Activated CD8-positive, alpha-beta memory T cell treated with anti-CD3 and anti-CD28 coated beads for 4 hours (primary cell): ENCODE data around the gene NFASC.
A peak's percentile ranks its signal among the peaks of the same experiment; 100 is the strongest.

Source experiments
- DNase-seq, 2 donors: peaks; one replicate each; pipeline ENCODE4 v3.0.0-alpha.2; 2020; ENCODE audit warnings: low read depth in 2 of 2

NFASC gene

DNA sequence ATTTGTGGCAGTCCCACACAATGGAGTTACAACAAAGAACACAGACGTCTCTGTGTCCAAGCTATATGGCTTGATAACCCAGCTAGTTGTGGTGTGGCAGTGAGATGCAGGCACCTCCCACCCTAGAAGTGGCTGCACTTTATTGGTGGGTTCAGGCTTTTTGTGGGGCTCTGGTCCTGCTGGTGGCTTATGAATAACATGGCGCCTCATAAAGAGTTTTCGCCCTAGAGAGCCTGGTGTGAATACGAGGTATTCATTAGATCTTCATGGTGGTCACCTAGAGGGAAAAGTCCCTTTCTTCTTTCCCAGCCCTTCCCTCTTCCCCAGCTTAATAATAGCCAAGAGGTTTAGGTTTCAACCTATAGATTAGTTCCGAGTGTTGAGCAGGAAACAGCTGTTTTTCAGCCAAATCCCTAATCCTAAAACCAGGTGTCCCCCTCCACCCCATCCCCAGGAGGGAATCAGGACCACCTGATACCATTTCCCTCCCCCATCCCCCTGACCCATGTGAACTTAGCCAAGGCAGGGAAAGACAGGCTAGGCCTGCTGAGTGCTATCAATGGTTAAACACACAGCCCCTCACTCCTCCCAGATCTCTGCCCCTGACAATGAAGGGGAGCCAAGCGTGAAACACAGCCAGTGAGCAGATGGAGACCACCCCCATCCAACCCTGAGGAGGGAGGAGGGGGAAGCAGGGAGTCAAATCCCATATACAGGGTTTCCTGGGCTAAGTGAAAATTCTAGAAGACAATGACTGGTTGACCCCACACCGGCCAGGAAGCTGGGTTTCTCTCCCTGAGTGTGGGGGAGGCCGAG lies 58.2 kb downstream of the NFASC start:
- no peak for DNase-seq

DNA sequence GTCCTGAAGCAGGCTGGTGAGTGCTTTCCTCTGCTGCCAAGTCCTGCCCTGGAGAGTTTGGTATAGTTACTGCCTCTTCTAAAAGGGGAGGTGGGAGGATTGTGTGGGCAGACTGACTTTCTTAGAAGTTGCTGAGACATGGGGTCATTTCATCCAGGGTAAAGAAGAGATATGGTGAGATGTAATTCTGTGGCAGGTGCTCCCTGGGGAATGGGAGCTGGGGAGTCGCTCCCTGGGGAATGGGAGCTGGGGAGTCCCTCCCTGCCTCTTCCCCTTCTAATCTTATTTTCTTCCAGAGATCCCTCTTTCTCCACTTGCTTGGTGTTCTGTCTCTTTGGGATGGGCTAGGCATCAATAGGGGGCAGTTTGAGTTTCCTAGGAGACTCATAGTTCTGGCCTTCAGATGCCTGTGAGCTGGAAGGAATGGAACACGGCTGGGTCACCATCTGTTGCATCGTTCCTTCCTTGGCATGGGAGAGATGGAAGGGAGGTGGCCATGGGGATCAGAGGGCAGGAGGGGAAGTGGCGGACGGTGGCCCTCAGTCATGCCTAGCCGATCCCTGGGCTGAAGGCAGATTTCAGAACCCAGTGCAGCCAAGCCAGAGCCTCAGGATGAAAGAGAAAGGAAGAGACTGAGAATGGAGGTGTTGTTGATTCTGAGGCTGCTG lies 59.0 kb downstream of the NFASC start:
- DNase-seq, result no peak

DNA sequence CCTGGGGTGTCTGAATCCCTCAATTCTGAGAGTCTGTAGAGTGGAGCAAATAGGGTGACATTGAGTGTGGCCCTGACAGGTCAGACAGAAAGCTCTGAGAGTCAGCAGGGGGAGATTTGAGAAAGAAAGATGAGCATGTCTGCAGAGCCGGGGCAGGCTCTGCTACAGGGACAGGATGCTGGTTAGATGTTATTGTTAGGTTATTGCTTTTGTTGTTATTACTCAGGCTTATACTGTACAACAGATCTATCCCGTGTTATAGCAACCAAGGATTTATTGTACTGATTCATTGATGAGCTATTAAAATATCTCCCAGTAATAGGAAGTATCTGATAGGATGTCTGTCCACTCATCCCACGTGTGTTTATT lies 59.5 kb downstream of the NFASC start:
- DNase-seq, result no peak

DNA sequence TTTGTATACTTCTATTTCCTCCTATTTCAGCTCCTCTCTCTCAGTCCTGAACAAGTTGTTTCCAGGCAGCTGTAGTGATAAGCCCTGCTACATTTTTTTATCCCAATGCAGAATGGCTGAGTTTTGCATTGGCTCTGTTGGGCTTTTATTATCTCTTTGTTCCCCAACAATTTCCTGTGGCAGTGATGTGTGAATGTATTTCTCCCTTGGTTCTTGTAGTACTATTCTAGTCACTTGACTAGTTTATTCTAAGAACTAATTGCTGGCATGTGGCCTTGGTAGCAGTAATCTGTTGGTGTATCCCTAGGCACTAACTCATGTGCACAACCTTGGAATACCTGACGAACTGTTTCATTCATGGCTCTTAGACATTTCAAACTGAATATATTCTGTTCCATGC lies 60.7 kb downstream of the NFASC start:
- no peak for DNase-seq

DNA sequence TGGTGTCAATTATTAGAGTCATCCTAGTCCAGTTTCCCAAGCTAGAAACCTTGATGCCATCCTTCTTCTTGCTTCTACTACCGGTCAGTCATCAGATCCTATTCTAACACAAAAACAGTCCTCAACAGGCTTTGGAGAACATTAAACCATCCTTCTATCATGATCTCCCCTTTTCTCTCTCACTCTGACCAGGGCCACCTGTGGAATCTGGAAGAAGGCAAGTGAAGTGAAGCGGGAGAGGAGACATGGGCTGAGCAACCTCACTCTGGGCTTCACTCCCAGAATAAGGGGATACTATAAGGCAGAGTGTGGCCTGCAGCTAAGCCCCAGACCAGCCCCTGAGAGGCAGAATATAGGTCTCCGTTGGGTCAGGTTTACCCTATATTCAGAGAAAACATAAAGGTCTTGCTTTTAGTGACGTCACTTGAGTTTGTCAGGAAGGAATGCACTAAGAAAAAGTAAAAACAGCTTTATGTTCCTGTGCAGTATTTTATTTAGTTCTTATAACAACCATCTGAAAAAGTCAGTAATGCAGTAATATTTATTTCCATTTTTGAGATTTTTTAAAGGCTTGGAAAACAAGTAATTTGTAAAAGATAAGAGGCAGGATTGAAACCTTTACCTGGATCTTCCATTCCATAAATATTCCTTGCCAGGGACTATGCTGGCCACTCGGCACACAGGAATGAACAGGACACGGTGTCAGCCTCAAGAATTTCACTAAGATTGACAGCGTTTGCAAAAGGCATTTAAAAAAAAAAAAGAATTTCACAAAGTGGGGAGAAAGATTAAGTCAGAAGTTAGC lies 61.3 kb downstream of the NFASC start:
- DNase-seq, result no peak

DNA sequence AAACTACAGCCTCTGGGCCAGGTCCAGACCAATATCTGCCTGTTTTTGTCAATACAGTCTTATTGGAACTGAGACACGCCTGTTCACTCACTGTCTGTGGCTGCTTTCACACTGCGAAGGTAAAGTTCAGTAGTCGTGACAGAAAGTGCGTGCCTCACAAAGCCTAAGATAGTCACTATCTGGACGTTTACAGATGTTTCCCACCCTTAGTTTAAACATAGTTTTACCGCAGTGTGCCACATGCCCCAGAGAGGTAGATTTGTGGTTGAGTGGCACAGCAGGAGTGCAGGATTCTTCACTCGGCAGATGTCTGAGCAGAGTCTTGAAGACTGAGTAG lies 61.9 kb downstream of the NFASC start:
- DNase-seq, result no peak

DNA sequence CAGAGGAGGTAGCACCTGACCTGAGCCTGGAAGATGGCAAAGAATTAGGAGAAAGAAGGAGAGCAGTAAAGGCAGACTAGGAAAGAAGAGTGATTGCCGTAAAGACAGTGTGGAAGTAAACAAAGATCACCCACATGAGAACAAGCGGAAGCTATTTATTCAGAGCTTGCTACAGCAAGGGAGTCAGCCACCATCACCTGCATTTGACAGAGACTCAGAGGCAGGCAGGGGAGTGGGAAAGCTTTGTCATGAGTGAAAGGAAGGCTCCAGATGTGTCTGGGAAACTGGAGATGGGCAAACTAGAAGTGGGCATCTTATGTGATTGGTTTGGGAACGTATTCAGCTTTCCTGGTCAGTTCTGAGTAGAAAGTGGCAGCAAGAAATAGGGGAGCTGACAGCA lies 64.5 kb downstream of the NFASC start:
- DNase-seq, result no peak

DNA sequence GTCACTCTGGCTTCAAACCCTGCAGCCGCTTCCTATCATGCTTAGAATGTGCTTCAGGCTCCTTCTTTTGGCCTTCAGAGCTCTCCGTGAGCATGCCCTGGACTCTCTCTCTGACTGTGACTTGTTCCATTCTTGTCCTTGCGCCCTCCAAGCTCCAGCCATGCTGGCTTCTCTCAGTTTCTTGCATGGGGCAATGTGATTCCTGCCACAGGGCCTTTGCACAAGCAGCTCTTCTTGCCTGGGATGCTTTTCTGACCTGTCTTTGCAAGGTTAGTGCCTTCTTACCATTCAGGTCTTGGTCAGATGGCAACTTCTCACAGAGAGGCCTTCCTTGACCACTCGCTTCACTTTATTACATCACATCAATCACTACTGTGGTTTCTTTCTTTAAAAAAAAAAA lies 66.1 kb downstream of the NFASC start:
- no peak for DNase-seq

DNA sequence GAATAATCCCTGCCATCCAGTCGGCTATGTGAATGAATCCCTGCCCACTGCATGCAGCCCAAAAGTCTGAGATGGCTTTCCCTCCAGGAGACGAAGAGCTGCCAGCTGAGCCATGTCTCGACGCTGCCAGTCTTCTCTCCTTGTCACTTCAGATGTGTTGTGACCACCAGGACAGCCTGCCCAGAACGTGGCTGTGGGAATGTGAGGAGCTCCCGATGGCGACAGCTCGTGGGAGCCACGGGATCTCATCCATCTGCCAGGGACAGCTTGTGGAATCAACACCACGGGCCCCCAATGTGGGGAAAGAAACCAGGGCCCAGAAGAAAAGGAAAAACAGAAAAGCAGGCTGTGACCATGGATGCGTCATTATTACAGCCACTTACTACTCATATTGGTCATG lies 67.2 kb downstream of the NFASC start:
- no peak for DNase-seq

DNA sequence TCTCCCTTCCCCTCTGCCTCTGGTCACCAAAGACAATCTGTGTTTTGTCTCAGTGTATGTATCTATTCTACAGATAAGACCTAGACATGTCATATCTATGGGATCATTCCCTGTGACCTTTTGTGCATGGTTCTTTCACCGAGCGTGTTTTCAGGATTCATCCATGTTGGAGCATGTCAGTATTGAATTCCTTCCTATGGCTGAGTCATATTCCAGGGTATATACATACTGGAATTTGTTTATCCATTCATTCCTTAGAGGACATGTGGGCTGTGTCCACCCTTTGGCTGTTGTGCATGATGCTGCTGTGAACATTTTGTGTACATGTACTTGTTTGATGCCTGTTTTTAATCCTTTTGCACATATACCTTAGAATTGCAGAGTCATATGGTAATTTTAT lies 69.9 kb downstream of the NFASC start:
- DNase-seq, result no peak

DNA sequence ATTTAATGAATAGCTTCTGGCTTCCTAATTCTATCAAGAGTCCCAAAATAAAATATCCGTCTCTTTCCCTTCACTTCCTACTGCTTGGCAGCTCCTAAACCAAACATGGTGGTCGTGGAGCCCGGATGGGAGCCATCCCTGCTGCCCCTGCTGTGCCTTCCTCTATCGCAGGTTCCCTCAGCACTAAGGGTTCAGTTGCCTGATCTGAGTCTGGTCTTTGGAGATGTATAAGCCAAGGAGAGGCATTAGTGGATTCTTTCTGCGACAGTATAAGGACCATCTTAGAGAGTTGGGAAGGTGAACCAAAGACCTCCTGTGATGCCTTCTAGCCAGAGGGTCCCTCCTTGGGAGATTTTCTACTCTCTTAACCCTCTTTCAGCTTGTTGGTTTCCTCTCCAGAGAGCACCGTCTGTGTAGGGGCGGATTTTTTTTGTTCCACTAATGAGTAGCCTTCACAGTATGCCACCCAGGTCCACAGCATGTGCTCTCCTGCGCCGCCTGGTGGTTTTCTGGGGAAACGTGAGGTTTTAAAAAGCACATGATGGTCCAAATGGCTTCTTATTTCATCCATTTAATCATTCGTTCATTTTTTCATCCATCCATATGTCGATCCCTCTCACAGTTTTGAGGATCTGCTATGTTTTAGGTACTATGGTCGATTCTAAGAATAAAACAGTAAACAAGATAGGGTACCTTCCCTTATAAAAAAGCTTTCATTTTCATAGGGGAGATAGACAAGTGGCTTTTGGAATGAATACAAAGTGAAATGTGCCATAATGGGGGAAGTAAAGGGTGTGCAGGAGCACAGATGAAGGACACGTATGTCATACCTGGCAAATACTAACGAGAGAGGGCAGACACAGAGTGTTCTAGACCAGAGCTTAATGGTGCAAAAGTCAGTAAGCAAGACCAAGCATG lies 71.0 kb downstream of the NFASC start:
- DNase-seq, result peak in 1 of 2 donors; percentile 3

DNA sequence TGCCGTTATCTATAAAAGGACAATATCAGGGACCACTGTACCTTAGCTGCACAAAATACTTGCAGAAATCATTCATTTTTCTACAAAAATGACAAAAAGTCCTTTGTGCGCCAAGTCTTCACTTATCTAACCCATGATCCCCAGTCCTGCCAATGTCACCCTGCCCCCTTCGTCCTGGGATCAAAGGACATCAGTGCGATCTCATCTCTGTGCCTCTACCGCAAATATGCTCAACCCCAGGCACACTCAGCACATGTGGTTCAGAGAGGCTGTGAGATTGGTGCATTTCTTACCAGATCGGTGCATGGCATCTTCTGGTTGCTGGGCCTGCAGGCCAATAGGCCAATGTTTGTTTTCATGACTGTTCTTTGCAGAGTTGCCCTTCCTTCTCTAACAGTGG lies 72.8 kb downstream of the NFASC start:
- DNase-seq, result no peak

DNA sequence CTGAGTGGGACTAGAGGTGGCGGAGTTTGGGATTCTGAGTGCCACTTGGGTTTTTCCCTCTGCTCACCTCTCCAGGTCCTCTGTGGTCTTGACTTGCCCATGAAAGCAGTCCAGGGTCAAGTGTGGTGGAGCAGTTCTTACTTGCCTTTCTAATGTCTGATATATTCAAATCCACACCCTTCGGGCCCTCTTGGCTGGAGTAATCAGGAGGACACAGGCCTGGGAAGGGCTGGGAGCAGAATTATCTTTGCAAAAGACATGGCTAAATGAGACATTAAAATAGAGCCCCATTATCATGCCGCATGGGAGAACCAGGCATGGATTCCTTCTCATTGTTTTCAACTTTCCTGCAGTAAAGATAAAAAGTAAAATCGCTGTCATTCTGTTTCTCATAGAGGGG lies 74.0 kb downstream of the NFASC start:
- DNase-seq, result no peak

DNA sequence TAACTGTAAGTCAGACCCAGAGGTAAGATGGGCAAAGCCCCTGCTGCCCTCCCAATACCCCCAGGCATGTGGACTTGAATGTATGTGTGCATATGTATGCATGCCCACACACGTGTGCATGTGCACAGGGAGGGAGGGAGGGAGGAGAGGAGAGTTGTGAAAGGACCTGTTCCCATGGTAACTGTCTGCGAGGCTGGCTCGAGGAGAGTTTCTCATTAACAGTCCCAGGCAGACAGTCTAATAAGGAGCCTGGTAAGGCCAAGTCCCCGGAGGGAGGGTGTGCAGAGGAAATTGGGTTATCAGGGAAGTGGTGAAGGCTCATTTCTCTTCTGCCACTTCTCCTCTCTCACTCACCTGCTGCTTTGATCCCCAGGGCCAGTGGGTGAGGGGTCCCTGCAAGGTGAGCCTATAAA lies 74.9 kb downstream of the NFASC start:
- DNase-seq, result no peak

DNA sequence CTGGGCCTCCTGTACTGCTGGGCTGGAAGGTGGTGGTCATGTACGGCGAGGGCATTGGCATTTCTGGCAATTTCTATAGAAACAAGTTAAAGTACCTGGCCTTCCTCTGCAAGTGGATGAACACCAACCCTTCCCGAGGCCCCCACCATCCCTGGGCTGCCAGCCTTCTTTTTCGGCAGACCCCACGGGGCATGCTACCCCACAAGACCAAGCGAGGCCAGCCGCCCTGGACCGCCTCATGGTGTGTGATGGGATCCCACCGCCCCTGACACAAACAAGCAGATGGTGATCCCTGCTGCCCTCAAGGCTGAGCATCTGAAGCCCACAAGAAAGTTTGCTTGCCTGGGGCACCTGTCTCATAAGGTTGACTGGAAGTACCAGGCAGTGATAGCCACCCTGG lies 76.0 kb downstream of the NFASC start:
- no peak for DNase-seq

DNA sequence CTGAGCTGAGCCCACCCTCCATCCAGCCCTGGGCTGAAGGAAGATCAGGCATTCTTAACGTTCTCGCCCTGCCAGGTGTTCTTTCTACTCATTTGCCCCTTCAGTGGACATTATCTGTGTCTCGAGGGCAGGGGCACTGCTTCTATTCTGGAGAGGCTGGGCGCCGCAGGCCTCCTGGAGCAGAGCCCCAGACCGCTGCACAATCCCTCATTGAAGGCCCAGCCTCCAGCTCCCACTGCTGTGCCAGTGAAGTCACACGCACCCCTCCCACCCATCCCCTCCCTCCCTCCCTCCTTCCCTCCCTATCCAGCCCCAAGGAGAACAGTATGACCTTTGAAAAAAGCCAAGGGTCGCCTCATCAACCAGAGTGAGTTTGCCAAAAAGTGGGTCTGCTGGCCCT lies 76.7 kb downstream of the NFASC start:
- no peak for DNase-seq

DNA sequence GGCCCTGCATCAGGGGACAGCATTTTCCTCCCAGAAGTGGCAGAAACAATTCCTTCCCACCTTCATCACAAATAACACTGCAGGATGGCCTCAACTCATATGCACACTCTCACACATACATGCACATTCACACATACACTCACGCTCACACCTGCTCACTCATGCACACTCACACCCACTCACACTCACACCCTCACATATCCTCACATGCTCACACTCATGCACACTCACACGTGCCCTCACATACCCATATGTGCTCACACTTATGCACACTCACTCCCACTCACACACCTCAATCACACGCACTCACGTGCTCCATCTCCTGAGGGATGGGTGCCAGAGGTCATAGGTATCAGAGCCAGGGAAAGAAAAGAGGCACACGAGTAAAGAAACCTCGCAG lies 77.1 kb downstream of the NFASC start:
- DNase-seq, result no peak

DNA sequence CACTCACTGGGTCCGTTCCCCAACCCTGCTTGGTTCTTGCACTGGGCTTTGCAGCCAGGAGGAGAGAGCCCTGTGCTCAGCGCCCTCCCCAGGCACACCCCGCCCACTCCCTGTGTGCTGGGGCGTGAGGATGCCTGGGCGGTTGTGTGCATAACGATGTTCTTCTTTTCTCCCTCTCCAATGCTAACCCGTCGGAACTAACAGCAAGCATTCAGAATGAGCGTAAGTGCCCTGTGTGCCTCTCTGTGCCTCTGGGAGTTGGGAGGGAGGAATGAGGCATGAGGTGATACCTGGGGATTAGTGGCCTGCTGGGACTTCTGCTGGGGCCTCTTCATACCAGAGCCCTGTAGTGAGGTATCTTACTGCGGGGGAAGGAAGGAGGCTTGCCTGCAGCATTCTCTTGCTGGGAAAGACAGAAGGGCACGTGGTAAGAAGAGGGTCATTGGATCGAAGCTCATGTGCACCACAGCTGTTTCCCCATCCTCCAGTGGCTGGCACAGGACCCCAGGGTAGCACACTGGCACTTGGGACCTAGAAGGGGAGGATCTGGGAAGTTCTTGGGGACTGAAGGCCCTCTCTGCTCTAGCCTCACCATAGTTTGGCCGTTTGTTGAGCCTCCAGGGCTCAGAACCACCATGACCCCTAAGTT lies 79.8 kb downstream of the NFASC start:
- no peak for DNase-seq

DNA sequence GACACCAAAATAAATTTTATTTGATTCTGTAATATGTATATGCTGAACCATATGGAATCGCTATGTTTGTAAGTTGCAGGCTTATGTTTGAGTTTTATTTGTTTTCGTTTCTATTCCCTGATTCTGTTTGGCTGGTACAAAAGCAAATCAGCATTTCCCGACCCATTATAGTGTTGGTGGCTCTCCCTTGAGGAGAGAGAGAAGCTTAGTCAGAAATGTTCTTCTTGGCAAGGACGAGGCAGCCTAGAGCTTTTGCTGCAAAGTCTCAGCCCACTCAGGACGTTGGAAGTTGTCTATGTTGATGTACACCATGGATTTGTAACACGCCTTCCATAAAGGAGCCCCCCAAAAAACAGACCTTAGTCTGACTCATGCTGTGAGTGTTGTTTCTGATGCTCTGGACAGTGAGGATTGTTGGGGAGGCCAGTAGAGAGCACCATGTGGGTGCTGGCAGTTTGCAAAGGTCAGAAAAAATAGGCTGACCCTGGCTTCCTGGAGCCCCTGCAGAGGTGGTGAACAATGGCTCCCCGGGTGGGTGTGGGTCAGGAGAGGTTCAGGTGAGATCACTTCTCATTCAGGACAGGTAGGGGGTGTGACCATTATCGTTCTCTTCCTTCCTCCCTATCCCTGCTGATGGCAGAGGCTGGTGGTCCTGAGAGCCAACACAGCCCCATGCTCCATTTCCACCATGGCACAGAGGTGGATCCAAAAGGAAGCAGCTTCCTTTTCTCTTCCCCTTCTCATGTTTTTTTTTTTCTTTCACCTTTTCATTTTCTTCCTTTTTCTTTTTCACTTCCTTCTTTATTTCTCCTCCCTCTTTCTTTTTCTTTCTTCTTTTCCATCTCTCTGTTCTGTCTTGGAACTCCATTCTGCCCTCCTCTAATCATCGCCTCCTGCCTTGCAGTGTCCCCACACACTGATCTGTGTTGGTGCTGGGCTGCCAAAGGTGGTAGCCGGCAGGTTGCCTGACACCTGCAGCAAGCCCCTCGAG lies 88.0 kb downstream of the NFASC start:
- no peak for DNase-seq

DNA sequence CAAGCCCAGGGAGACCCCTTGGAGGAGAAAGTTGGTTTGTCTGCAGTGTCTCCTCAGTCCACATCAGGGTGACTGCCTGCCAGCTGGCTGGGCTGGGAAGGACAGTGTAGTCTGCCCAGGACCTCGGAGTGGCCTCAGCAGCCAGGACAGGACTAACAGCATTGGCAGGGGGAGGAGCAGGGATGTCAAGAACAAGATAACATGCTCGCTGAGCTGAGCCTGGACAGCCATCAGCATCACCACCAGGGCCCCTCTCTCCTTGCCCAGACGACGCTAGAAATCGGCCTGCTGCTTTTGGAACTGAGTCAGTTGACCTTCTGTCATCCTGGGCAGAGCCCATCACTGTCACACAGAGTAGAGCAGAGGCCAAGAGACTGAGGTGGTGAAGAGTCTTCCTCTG lies 88.7 kb downstream of the NFASC start:
- DNase-seq, result no peak
